HG03095 (cell line): ENCODE data around the gene OGA.

ENCODE experiments used
- ATAC-seq: cut with Tn5 transposase; IDR thresholded peaks from one replicate; pipeline ENCODE4 v1.9.1; 2021; ENCODE audit warnings: moderate library complexity; ENCODE audit not compliant: unreplicated experiment

Gene OGA

DNA sequence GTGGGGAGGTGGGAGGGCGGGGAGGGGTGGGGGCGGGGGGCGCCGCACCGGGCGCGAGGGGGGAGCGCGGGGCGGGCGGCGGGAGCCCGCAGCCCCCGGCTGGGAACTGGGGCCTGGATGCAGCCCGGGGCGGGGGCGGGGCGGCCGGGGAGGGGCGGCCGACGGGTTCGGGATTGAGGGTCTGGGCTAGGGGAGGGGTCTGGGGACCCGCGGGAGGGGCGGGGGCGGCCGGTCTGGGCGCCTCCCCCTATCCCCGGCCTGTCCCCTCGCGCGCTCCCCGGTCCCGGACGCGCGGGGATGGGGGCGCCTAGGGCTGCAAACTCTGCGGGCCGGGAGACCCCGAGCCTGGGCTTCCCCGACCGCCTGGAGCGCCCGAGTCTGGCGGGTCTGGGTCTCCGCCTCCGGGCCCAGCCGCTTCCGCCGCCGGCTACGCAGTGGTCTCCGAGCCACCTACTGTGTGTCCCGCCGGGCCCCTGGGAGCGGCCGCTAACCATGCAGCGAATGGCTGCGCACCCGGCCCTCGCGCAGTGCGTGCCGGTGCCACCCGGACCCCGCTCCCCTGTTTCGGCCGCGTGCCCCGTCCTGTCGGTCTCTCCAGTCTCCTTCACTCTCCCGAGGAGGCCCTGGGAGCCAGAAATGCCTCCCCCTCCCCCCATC lies 42.0 kb downstream of the OGA start:
- no peak for ATAC-seq

DNA sequence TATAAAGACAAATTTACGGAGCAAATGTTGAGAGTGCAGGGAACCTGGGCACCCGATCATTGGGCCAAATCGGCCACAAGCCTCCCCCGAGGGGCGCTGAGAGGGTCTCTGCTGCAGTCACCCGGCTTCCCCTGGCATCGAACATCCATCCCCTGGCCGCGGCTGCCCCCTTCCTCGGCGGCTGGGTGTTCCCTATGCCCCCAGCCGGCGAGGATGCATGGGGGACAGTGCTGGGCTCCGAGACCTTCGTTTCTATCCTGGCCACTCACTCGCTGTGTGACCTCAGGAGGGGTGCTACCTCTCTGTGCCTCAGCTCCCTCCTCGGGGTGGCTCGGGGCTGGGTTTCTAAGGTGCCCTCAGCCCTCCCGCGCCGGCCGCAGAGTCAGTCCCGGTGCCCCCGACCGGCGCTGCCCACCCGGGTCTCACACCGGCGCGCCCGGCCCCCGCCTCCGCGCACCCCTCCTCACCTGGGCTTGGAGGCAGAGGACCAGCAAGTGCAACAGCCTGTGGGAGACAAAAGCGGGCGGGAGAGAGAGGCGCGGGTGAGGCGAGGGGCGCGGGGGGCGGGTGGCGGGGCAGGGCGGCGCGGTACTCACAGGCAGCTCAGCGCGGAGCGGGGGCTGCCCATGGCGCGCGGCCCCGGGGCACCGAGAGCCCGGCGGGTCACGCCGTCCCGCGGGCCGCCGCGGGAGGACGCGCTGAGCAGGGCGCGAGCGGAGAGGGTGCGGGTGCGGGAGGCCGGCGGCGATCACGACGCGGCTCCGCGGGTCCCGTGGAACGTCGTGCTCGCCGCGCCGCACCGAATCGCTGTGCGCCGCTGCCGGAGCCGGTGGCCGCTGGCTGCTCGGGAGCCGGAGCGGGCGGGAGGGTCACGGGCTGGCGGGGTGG lies 42.7 kb downstream of the OGA start, which contains the start of gene FGF8:
TSS of gene FGF8 (minus strand) at position 842 of the 888 bp plus-strand sequence. CDS start at position 628, 214 bp downstream.
- no peak for ATAC-seq

DNA sequence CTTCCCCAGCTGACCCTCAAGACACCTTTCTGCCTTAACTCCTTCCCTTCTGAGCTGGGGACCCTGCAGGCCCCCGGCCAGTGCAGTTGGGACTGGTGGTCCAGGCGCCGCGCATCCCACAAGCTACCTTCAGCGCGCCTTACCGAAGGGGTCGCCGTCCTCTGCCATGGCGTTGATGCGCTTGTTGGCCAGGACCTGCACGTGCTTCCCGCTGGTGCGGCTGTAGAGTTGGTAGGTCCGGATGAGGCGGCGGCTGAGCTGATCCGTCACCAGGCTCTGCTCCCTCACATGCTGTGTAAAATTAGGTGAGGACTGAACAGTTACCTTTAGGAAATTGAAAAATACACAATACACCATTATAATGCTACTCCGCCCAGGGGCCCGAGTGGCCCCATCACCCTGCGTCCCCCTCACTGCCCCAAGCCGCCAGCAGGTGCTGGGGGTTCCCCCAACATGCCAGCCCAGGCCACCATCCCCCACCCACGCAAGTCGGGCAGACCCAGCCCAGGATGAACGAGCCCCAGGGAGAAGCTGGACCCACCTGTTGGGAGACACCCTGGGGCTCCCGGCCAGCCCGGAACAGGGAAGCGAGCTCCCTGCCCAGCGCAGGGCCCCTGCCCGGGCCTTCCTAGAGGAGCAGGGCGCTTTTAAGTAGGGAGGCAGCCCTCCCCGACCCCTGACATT lies 43.5 kb downstream of the OGA start:
- no peak for ATAC-seq

GRCh38 chr10:101773923-101774588 lies 44.2 kb downstream of the OGA start:
- no peak for ATAC-seq

GRCh38 chr10:101772895-101773761 lies 45.1 kb downstream of the OGA start:
- ATAC-seq: no peak

DNA sequence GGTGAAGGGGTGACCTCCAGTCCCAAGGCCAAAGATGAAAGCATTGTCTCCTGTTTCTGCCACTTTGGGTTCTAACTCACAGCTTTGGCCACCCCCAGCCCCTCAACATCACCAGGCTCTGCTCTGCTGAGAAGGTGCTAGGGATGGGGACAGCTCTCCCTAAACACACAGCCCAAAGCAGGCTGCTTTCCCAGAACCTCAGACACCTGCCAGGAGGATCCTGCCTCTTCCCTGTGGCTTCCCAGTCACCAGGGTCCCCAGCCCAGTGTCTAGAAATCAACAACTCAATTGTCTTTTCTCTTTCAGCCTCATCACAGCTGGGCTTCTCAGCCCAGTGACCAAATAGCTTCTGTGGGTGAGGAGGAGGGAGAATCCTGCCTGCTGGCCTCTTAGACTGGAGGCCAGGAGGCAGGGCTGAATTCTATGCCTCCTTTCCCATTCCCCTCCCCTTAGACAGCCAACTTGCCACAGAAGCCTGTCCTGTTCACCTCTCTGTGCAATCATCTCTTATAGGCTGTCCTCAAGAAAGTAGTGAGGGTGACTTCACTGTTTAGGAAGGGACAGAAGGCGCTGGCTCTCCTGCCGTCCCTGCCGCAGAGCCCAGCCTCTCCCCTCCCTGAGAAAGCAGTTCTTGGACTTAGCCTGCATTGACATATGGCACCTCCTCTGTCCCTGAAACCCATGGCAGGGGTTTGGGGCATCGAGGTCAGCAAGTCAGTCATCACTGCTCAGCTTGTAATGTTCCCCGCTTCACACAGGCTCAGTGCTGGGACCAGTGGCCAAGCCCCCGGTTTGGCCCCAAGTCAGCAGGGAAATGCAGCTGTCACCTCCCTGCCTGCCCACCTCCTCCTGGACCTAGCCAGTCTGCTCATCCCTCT lies 46.0 kb downstream of the OGA start:
- ATAC-seq: no peak

DNA sequence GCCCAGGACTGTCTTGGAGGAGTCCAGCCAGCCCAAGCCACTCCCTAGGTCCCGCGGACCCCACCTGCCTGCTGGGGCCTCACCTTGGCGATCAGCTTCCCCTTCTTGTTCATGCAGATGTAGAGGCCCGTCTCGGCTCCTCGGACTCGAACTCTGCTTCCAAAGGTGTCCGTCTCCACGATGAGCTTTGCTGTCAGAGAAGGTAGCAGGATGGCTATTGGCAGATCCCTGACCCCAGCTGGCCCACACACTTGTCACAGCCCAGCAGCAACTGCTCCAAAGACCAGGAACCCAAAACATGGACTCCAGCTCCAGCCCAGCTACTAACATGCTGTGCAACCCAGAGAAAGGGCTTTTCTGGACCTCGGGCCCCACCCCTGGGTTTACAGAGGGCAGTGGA lies 46.9 kb downstream of the OGA start:
- ATAC-seq: no peak

DNA sequence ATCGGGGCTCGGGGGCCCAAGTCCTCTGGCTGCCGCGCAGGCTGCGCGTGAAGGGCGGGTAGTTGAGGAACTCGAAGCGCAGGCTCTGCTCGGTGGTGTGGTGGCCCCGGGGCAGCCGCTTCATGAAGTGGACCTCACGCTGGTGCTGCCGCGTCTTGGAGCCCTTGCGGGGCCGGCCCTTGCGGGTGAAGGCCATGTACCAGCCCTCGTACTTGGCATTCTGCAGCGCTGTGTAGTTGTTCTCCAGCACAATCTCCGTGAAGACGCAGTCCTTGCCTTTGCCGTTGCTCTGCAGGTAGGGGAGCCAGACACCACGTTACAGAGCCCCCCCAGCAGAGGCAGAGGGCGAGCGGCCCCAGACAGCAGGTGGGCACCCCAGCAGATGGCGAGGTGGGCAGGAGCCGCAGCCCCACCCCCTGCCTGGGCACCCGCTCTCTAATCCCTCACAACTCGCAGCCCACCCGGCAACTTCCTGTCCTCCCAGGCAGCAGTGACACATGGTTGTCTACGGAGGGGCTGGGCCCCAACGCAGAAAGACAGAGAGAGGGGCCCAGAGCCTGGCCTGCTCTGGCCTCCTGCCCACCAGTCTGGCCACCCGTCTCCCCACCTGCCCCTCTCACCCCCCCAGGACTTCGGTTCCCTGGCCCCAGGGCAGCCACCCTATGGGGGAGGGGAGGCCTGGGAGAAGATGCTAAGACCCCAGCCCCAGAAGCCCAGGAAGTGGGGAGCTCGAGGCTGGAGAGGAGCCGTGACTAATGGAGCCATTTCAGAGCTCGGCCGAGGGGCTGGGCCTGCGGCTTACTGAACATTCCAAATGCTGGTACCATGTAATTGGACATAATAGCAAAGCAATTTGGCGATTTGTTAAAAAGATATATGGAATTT lies 47.7 kb downstream of the OGA start:
- ATAC-seq: no peak

DNA sequence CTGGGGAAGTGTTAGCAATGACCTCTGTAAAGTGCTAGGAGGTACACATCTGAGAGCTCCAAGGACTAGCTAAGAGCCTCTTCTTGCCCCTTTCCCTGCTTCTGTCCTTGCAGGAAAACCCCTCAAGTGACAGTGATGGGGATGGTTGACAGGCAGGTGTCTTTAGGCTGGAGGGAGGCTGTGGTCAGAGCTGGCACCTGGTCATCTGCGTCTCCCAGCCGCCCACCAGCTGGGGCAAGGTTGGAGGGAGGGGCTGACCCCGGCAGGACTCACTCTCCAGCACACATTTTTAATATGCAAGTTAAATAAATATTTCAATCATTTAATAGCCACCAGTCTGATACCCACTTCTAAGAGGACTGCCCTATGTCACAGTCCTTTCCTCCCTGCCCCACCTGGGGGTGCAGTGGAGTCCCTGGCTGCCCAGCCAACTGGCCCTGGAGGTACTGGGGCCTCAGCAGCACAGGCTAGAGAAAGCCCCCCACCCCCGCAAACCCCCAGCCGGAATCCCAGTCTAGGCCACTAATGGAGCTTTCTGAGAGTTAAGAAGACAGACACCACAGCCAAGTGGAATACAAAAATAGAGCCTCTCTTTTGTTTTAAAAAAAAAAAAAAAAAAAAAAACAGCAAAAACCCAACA lies 48.6 kb downstream of the OGA start:
- no peak for ATAC-seq

GRCh38 chr10:101768791-101769170 lies 49.5 kb downstream of the OGA start:
- ATAC-seq: no peak

DNA sequence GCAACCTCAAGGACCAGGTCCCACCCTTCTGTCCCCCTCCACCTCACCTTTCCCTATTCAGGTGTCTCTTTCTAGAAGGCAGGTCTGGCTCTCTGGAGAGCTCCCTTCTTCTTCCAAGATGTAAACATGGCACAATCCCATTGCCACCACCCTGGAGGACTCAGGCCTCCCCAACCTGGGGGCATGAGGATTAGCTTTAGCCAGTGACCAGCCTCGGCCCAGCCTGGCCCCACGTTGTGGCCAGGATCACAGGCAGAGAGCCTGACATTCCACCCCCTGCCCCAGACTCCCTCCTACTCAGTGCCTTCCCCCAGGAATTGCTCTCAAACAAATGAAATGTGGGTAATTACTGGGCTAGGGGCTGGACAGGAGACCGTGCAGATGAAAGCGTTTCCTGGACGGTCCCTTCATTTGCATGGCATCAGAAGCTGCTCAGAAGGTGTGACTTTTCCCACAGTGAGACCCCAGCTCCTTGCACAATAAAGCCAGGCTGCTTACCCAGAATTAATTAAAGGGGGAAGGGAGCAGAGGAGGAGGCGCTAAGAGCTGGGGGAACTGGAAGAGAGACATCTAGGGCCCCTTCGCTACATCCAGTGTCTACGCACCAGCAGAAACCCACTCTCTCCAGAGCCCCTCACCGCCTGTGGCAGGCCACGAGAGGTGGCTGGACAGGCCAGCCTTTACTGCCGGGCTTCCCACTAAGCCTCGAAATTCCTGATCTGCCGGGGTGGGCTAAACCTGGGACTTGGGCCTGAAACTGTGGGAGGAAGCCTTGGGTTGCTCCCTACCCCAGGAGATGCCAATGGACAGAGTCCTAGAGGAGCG lies 50.1 kb downstream of the OGA start:
- no peak for ATAC-seq

GRCh38 chr10:101767600-101767945 lies 50.7 kb downstream of the OGA start:
- ATAC-seq: no peak

DNA sequence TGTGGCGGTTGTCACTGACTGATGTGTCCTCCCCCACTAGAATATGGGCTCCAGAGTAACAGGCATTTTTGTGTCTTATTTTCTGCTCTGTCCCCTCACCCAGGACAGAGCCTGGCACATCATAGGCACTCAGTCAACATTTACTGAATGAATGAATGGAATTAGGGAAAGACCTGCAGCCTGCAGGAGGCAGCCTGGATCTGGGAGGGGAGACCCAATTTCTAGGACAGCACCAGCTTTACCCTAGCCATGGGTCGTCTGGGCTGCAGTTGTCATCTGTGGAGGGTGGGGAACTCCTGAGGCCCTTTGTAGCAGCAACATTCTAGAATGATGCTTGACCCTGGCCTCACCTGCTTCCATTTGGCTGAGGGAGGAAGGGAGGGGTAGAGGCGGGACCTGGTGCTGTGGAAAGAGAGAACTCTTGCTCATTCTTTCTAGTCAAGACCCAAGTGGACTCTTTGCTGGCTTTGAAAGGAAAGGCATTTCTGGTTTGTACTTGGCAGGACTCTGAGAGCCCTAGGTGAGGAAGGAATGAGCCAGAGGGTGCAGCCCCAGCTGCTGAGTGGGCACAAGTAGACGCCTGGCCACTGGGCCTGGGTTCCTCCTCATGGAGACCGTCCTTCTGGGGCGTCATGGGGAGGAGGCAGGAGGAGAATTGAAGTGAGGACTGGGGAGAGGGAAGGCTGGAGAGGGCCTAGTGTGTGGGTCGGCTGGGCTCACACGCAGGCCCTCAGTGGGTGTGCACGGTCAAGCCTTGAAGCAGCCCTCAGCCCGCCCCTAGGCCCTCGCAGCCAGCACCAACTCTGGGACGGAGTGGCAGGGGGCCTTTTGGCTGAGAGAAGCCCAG lies 51.3 kb downstream of the OGA start:
- no peak for ATAC-seq

- no peak for ATAC-seq
These were observed 51.9 kb downstream of the OGA start for GRCh38 chr10:101766306-101766705.

DNA sequence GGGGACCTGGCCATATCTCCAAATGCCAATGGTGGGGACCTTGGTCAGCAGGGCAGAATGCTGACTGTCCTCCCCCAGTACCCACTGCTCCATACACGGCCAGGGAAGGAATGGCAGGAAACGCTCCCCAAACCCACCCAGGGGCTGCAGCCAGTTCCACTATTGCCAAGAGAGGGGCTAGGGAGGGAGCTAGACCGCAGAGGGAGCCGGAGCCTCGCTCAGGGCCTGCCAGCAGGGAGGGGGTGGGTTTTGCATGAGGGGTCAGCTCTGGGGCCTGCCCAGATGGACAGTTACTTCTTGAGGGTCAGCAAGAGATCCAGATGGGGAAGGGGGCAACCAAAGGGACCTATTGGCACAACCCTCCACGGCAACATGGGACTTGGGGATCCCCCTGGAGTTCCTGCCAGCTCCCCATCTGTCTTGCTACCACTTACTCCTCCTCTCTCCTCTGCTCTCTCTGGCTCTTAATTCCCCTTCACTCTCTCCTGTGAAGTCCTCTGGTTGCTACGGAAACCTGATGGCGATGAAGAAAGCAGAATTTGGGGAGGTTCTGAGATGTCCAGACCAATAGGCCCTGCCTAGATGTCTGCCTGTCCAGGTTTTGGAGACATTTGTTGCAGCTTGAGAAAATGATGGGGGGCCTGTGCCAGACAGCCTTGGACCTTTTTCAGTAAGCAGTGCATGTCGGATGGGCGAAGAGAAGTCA lies 55.0 kb downstream of the OGA start:
- ATAC-seq: no peak

GRCh38 chr10:101762736-101763135 lies 55.5 kb downstream of the OGA start:
- no peak for ATAC-seq
